Activated CD4-positive, alpha-beta T cell treated with anti-CD3 and anti-CD28 coated beads, Interleukin-2, amount 10 ng/mL, durations not matched to agents 24 days and 14 days (primary cell): ENCODE results near the gene LRRC74A. TPM values are rescaled to one million over a fixed set of nuclear protein-coding genes. Genes with fewer than 3 reads are reported as not detected.
"Not testable (repeated sequence)": the region's sequence is repeated elsewhere in the genome, so short reads cannot be mapped to it uniquely, and the experiment has no call there.

Experiments used
- DNase-seq: peaks from one replicate; pipeline ENCODE4 v3.0.0; 2022
- H3K27ac Mint-ChIP-seq: one replicate; pipeline ENCODE4 v1.8.0; 2022; ENCODE audit warnings: mild to moderate bottlenecking, mixed read lengths
- H3K27me3 Mint-ChIP-seq: one replicate; pipeline ENCODE4 v1.8.0; 2022; ENCODE audit warnings: mixed read lengths
- H3K36me3 Mint-ChIP-seq: one replicate; pipeline ENCODE4 v1.8.0; 2022; ENCODE audit warnings: low read depth, mild to moderate bottlenecking, mixed read lengths
- H3K4me1 Mint-ChIP-seq: one replicate; pipeline ENCODE4 v1.8.0; 2021; ENCODE audit warnings: mixed read lengths
- H3K4me3 Mint-ChIP-seq: one replicate; pipeline ENCODE4 v1.8.0; 2022; ENCODE audit warnings: mild to moderate bottlenecking, moderate library complexity, mixed read lengths
- H3K9me3 Mint-ChIP-seq: one replicate; pipeline ENCODE4 v1.8.0; 2021; ENCODE audit warnings: mixed read lengths
- intact Hi-C: fragments of 100-400 bp; cut with micrococcal nuclease; formaldehyde crosslinking; loops from one replicate; pipeline ENCODE4 v1.15.1; 2023
- total RNA-seq: library from RNA; stranded (reverse); gene quantifications from 2 replicates; pipeline ENCODE4 v1.2.3, GENCODE V29; 2022

LRRC74A gene
- total RNA-seq, 1 donor from 2014 or later = not detected

DNA sequence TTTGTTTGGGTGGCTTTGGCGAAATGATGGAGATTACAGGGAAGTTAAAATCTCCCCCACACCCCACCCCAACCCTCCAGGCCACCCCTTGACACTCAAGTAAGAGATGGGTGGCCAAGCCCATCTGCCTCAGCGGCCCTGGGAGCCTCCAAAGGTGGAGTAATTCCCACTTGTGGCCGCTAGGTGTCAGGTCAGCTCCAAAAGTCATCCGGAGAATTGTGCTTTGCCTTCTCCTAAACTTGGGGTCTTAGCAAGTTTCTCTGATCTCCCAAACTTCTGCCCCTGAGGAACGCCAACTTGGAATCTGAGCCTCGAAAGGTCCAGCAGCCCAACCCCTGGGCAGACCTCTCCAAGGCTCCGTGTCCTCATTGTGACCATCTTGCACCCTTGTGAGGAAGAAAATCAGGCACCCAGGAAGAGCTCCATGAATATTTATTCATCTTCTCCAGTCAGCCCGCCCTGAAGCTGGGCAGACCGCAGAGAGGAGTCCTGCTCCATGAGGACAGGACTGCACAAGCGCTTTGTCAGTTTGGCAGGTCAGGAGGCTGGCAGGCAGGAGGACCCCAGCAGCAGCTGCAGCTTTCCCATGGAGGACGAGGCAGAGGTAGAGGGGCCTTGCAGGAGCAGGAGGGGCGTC, 46.7 kb downstream of the LRRC74A start:
- intact Hi-C loops = loop anchor here (1.0 kb wide), 2 partner anchors 195 to 221 kb away; no protein-coding TSS in a partner anchor
- Mint-ChIP-seq H3K27ac (no peak overlapping the region), H3K27me3 (peaks cover 5% of the 10 kb centered on the region)

GRCh38 chr14:76874734-76875133, 48.5 kb downstream of the LRRC74A start:
- H3K4me1 Mint-ChIP-seq = peaks cover 2% of the 10 kb centered on the region
- H3K36me3 Mint-ChIP-seq = no peaks in the 10 kb centered on the region
- H3K4me3 Mint-ChIP-seq = no peak overlapping the region
- H3K27me3 Mint-ChIP-seq = peaks cover 5% of the 10 kb centered on the region
- H3K9me3 Mint-ChIP-seq = no peaks in the 10 kb centered on the region
- no peak overlapping the region for H3K27ac Mint-ChIP-seq
- intact Hi-C loops = no loop called here
- DNase-seq = no peak

More for the DNA sequence above, 46.7 kb downstream of the LRRC74A start:
- Mint-ChIP-seq H3K4me1 (peaks cover 3% of the 10 kb centered on the region), H3K4me3 (no peak overlapping the region), H3K36me3 (no peaks in the 10 kb centered on the region), H3K9me3 (no peaks in the 10 kb centered on the region)
- DNase-seq = peak; percentile 90

GRCh38 chr14:76876076-76876475, 49.9 kb downstream of the LRRC74A start:
- DNase-seq = peak; percentile 82
- Mint-ChIP-seq H3K9me3 (no peaks in the 10 kb centered on the region), H3K4me3 (no peak overlapping the region), H3K27me3 (peaks cover 3% of the 10 kb centered on the region), H3K27ac (no peak overlapping the region), H3K4me1 (peaks cover 2% of the 10 kb centered on the region), H3K36me3 (no peaks in the 10 kb centered on the region)
- intact Hi-C loops = loop anchor here (1.0 kb wide), 4 partner anchors 37 to 218 kb away; no protein-coding TSS in a partner anchor

DNA sequence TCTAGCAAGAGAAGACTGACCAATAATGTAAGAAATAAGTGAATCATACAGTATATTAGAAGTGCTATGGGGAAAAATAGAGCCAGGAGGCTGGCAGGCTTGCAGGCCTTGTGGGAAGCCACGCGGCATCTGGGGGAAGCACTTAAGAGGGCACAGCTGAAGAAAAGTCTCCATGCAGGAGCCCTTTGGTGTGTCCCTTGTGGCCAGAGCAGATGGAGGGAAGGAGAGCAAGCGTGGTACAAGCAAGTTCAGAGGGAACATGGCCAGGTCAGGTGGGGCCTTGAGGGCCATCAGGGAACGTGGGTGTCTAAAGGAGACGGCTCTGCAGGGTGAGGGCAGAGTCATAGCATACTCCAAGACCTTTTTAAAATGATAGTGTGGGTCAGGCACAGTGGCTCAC, 51.7 kb downstream of the LRRC74A start:
- Mint-ChIP-seq H3K4me3 (no peak overlapping the region), H3K4me1 (peaks cover 1% of the 10 kb centered on the region), H3K27ac (no peak overlapping the region), H3K36me3 (no peaks in the 10 kb centered on the region), H3K27me3 (peaks cover 1% of the 10 kb centered on the region), H3K9me3 (no peaks in the 10 kb centered on the region)
- no peak for DNase-seq
- intact Hi-C loops = no loop called here

GRCh38 chr14:76880449-76880848, 54.2 kb downstream of the LRRC74A start:
- intact Hi-C loops = no loop called here
- Mint-ChIP-seq H3K4me3 (no peak overlapping the region), H3K27me3 (no peaks in the 10 kb centered on the region), H3K27ac (no peak overlapping the region), H3K36me3 (no peaks in the 10 kb centered on the region), H3K4me1 (peaks cover 4% of the 10 kb centered on the region), H3K9me3 (no peaks in the 10 kb centered on the region)
- DNase-seq = no peak

DNA sequence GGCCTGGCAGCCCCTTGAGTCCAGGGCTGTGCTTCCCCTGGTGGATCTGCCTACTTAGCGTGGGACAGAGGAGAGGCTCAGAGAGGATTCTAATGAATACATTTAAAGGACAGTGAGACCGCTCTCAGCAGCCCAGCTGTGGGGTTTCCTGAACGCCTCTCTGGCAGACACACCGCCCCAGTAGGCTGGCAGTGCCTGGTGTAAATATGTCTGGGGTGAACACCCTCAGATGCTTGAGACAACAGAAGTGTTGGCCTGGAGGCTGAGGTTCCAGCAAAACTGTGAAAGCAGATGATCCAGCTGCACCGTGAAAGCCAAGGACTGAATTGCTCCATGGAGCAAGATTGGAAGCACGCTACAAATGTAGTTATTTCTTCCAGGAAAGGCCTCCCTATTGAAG, 55.1 kb downstream of the LRRC74A start:
- DNase-seq = no peak
- H3K4me1 Mint-ChIP-seq = peaks cover 4% of the 10 kb centered on the region
- intact Hi-C loops = no loop called here
- no peaks in the 10 kb centered on the region for H3K9me3 Mint-ChIP-seq
- no peak overlapping the region for H3K4me3 Mint-ChIP-seq
- H3K27ac Mint-ChIP-seq = no peak overlapping the region
- H3K27me3 Mint-ChIP-seq = peaks cover 2% of the 10 kb centered on the region
- H3K36me3 Mint-ChIP-seq = no peaks in the 10 kb centered on the region

- no peak for DNase-seq
- no peaks in the 10 kb centered on the region for H3K36me3 Mint-ChIP-seq
- intact Hi-C loops = no loop called here
- H3K4me3 Mint-ChIP-seq = no peak overlapping the region
- H3K27me3 Mint-ChIP-seq = peaks cover 9% of the 10 kb centered on the region
- peaks cover 4% of the 10 kb centered on the region for H3K4me1 Mint-ChIP-seq
- H3K27ac Mint-ChIP-seq = no peak overlapping the region
- no peaks in the 10 kb centered on the region for H3K9me3 Mint-ChIP-seq
Measured at GRCh38 chr14:76882651-76883050, 56.4 kb downstream of the LRRC74A start.

DNA sequence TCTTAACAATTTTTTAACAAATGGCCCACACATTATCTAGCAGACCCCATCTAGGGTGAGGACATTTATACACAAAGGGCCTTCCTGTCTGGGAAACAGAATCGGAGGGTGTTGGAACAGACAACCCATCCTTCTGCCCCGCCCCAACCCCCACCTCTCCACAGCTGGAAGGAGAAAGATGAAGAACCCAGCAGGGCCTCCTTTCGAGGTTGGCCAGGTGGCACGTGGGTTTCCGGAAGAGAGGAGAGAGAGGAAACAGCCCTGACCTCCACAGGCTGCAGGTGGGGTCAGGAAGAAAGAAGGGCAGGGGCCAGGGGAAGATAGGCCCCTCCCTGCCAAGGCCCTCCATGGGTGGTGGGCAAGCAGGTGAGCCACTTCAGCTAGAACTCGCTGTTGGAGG, 57.2 kb downstream of the LRRC74A start:
- intact Hi-C loops = no loop called here
- H3K9me3 Mint-ChIP-seq = no peaks in the 10 kb centered on the region
- H3K27ac Mint-ChIP-seq = no peak overlapping the region
- peaks cover 4% of the 10 kb centered on the region for H3K4me1 Mint-ChIP-seq
- no peak overlapping the region for H3K4me3 Mint-ChIP-seq
- DNase-seq = no peak
- peaks cover 9% of the 10 kb centered on the region for H3K27me3 Mint-ChIP-seq
- no peaks in the 10 kb centered on the region for H3K36me3 Mint-ChIP-seq

GRCh38 chr14:76884394-76884793, 58.2 kb downstream of the LRRC74A start:
- Mint-ChIP-seq H3K27ac (no peak overlapping the region), H3K36me3 (no peaks in the 10 kb centered on the region)

DNA sequence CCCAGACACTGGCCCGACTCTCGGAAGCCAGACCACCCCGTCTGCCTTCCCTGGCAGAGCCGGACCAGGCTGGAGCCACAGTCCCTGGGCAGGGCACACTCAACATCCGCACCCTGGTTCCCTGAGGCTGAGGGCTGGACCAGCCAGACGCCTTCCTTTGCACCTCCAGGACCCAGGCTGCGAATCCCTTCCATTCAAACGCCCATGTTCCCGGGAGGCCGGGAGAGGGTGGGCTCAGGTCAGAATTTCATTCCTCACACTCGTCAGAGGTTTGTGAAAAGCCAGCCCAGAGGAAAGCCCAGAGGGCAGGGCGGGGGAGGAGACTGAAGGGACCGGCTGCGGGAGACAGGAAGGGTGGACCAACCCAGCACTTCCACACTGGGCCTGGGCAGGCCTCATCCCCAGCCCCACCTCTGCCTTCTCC, 58.7 kb downstream of the LRRC74A start:
- intact Hi-C loops = no loop called here
- no peak for DNase-seq
- Mint-ChIP-seq H3K9me3 (no peaks in the 10 kb centered on the region), H3K4me3 (no peak overlapping the region), H3K36me3 (no peaks in the 10 kb centered on the region), H3K27ac (no peak overlapping the region), H3K27me3 (peaks cover 9% of the 10 kb centered on the region), H3K4me1 (peaks cover 4% of the 10 kb centered on the region)

More at GRCh38 chr14:76884394-76884793, 58.2 kb downstream of the LRRC74A start:
- H3K4me3 Mint-ChIP-seq = no peak overlapping the region
- H3K9me3 Mint-ChIP-seq = no peaks in the 10 kb centered on the region
- H3K4me1 Mint-ChIP-seq = peaks cover 4% of the 10 kb centered on the region
- H3K27me3 Mint-ChIP-seq = peaks cover 9% of the 10 kb centered on the region
- intact Hi-C loops = no loop called here
- no peak for DNase-seq

DNA sequence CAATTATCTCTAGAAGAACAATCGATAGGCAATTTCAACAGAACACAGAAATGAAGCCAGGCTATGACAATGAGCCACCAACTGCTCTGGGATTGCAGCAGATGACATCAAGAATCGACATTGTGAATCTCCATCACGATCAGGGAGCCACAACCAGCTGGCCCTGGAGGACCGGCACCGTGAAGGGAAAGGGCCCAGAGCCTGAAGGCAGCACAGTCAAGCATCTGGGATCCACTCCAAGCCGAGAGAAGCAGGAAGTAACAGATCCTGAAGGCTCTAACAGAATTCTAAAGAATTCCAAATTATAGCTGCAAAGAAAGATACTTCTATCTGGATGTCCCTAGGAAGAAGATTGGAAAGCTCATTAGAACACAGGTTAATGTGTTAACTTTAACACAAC, 61.0 kb downstream of the LRRC74A start:
- peaks cover 9% of the 10 kb centered on the region for H3K27me3 Mint-ChIP-seq
- no peak for DNase-seq
- peaks cover 4% of the 10 kb centered on the region for H3K4me1 Mint-ChIP-seq
- intact Hi-C loops = no loop called here
- no peak overlapping the region for H3K27ac Mint-ChIP-seq
- H3K36me3 Mint-ChIP-seq = no peaks in the 10 kb centered on the region
- H3K4me3 Mint-ChIP-seq = no peak overlapping the region
- H3K9me3 Mint-ChIP-seq = no peaks in the 10 kb centered on the region

- Mint-ChIP-seq H3K4me1 (no peaks in the 10 kb centered on the region), H3K27me3 (peaks cover 8% of the 10 kb centered on the region), H3K9me3 (no peaks in the 10 kb centered on the region), H3K4me3 (no peak overlapping the region), H3K27ac (no peak overlapping the region), H3K36me3 (no peaks in the 10 kb centered on the region)
- no peak for DNase-seq
- intact Hi-C loops = no loop called here
Measured at GRCh38 chr14:76891391-76891790, 65.2 kb downstream of the LRRC74A start.

DNA sequence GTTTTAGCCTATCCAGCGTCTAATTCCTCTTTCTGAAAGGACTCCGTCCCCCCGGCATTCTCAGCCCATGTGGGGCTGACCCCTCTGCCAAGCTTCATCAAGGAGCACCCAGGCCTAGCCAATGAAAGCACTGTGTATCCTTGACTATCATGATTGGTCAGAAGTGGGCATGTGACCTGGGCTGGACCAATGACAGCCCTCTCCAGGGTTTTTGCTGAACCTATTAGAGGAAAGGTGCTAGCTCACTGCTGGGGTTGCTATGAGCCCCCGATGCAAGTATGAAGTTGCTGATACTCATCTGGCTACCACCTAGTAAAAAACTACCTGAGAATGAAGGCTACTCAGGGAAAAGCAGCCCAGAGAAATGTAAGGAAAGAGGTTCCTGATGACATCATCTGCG, 68.1 kb downstream of the LRRC74A start:
- H3K4me1 Mint-ChIP-seq = no peaks in the 10 kb centered on the region
- no peak overlapping the region for H3K4me3 Mint-ChIP-seq
- H3K27ac Mint-ChIP-seq = no peak overlapping the region
- H3K9me3 Mint-ChIP-seq = no peaks in the 10 kb centered on the region
- no peaks in the 10 kb centered on the region for H3K27me3 Mint-ChIP-seq
- no peaks in the 10 kb centered on the region for H3K36me3 Mint-ChIP-seq
- intact Hi-C loops = no loop called here
- DNase-seq = no peak

DNA sequence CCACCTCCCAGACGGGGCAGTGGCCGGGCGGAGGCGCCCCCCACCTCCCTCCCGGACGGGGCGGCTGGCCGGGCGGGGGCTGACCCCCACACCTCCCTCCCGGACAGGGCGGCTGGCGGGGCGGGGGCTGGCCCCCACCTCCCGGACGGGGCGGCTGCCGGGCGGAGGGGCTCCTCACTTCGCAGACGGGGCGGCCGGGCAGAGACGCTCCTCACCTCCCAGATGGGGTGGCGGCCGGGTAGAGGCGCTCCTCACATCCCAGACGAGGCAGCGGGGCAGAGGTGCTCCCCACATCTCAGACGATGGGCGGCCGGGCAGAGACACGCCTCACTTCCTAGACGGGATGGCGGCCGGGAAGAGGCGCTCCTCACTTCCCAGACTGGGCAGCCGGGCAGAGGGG, 71.8 kb downstream of the LRRC74A start:
- H3K9me3 Mint-ChIP-seq, H3K36me3 Mint-ChIP-seq, DNase-seq, H3K4me1 Mint-ChIP-seq, H3K4me3 Mint-ChIP-seq, H3K27ac Mint-ChIP-seq, H3K27me3 Mint-ChIP-seq, intact Hi-C loops: not testable (repeated sequence)

DNA sequence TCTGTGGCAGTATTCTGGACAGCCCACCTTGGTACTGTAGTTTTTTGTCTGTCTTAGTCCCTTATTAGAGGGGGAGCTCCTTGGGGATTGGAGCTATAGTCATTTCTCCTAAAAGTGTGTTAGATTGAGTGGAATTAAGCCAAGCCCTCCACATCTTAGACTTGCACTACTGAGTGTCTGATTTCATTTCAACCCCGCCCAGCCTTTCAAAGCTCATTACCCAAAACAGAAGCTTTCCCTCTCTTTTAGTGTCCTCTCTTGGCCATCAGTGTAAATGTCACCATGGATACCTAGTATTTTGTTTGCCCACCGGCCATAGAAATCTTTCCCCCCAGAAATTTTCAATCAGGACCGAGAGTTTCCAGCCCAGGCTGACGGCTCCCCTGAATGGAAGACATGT, 74.5 kb downstream of the LRRC74A start:
- peaks cover 10% of the 10 kb centered on the region for H3K4me1 Mint-ChIP-seq
- intact Hi-C loops = no loop called here
- DNase-seq = no peak

More for the DNA sequence above, 74.5 kb downstream of the LRRC74A start:
- Mint-ChIP-seq H3K27ac (no peak overlapping the region), H3K36me3 (no peaks in the 10 kb centered on the region), H3K4me3 (no peak overlapping the region), H3K27me3 (peaks cover 2% of the 10 kb centered on the region), H3K9me3 (no peaks in the 10 kb centered on the region)
